Adrenal gland (tissue), 5 donors: Measurements from ENCODE around the gene OS9.

ENCODE experiments used
- POLR2A ChIP-seq, 2 donors: fragments of 450-650 bp; IDR thresholded peaks; one replicate each; pipeline ENCODE4 v1.6.1; 2017; ENCODE audit warnings: antibody characterized with exemption in 2 of 2, mild to moderate bottlenecking in 2 of 2, moderate library complexity in 1 of 2
- TF ChIP-seq, protein P1 (sequence below), 6 experiments: fragments of 450-650 bp in 4 of 6; fragments of 200-600 bp in 2 of 6; sonication (generic) in 1 of 6; IDR thresholded peaks; 1 replicate in 5 of 6; 2 replicates in 1 of 6; pipeline versions ENCODE4 v1.5.1 to v1.8.0; 2016 to 2021; ENCODE audit warnings: antibody characterized with exemption in 6 of 6, mild to moderate bottlenecking in 2 of 6, moderate library complexity in 1 of 6
- donor health status: DM: no; HTN: no; CAD: no.

DNA sequence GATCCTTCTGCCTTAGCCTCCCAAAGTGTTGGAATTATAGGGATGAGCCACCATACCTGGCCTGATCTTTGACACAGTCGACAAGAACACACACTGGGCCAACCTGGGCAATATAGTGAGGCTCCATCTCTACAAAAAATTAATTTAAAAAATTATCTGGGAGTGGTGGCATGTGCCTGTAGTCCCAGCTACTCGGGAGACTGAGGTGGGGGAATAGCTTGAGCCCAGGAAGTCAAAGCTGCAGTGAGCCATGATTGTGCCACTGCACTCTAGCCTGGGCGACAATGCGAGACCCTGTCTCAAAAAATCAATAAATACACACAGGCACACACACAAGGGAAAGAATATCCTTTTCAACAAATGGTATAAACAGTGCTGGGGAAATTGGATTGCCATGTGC lies 6.1 kb upstream of the OS9 start:
- TF ChIP-seq, protein P1, sequence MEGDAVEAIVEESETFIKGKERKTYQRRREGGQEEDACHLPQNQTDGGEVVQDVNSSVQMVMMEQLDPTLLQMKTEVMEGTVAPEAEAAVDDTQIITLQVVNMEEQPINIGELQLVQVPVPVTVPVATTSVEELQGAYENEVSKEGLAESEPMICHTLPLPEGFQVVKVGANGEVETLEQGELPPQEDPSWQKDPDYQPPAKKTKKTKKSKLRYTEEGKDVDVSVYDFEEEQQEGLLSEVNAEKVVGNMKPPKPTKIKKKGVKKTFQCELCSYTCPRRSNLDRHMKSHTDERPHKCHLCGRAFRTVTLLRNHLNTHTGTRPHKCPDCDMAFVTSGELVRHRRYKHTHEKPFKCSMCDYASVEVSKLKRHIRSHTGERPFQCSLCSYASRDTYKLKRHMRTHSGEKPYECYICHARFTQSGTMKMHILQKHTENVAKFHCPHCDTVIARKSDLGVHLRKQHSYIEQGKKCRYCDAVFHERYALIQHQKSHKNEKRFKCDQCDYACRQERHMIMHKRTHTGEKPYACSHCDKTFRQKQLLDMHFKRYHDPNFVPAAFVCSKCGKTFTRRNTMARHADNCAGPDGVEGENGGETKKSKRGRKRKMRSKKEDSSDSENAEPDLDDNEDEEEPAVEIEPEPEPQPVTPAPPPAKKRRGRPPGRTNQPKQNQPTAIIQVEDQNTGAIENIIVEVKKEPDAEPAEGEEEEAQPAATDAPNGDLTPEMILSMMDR (IDR thresholded peaks at IDR 0.05), result no peak
- TF ChIP-seq POLR2A (IDR thresholded peaks at IDR 0.05), result no peak
